ENCODE measurements around the gene GPR137C. TPM values are rescaled to one million over a fixed set of nuclear protein-coding genes. Genes with fewer than 3 reads are reported as not detected.

The GPR137C gene
- total RNA-seq, 1 experiment from 2014 or later: 4.3 TPM

DNA sequence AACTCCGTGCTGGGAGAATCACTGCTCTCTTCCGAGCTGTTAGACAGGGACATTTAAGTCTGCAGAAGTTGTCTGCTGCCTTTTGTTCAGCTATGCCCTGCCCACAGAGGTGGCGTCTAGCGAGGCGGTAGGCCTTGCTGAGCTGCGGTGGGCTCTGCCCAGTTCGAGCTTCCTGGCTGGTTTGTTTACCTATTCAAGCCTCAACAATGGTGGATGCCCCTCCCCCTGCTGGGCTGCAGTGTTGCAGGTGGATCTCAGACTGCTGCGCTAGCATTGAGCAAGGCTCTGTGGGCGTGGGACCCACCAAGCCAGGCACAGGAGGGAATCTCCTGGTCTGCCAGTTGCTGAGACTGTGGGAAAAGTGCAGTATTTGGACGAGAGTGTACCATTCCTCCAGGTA, 43.7 kb downstream of the GPR137C start:
- Histone ChIP-seq H3K4me1 (ENCODE audit: insufficient read depth, low read length) (no peaks in the 10 kb centered on the region), H3K79me1 (ENCODE audit: insufficient read depth, low read depth, low read length, poor library complexity, severe bottlenecking) (no peaks in the 10 kb centered on the region), H3K4ac (ENCODE audit: low read depth, low read length) (no peak overlapping the region), H3K23ac (ENCODE audit: insufficient read length, low read depth, low read length) (no peak overlapping the region), H2BK5ac (ENCODE audit: insufficient read length, low read length) (no peak overlapping the region), H3K79me2 (ENCODE audit: insufficient read depth, low read length) (no peaks in the 10 kb centered on the region), H3K4me2 (ENCODE audit: insufficient read depth, insufficient read length, low read length) (no peak overlapping the region), H3K27ac (ENCODE audit: insufficient read length, low read depth, low read length) (no peak overlapping the region), H2AK5ac (ENCODE audit: insufficient read length, low read length) (no peak overlapping the region), H3K27me3 (ENCODE audit: insufficient read depth, low read length) (no peaks in the 10 kb centered on the region), H2BK120ac (ENCODE audit: low read depth, low read length, poor library complexity, severe bottlenecking) (no peak overlapping the region), H4K20me1 (ENCODE audit: control insufficient read depth, insufficient read depth, insufficient read length) (no peaks in the 10 kb centered on the region), H3T11ph (ENCODE audit: low read length) (no peak overlapping the region), H2AFZ (ENCODE audit: low read length) (no peak overlapping the region), H3K56ac (ENCODE audit: insufficient read length, low read depth, low read length) (no peak overlapping the region), H4K91ac (ENCODE audit: insufficient read length, low read depth, low read length) (no peak overlapping the region), H2BK20ac (ENCODE audit: low read depth, low read length, poor library complexity, severe bottlenecking) (no peak overlapping the region), H3K23me2 (ENCODE audit: insufficient read length, low read depth, low read length, poor library complexity, severe bottlenecking) (no peaks in the 10 kb centered on the region), H2BK15ac (ENCODE audit: low read depth, low read length) (no peak overlapping the region), H3K14ac (ENCODE audit: insufficient read depth, low read length) (no peak overlapping the region), H3K9ac (ENCODE audit: extremely low read depth, insufficient read length, low read length) (no peak overlapping the region), H3K18ac (ENCODE audit: insufficient read length, low read depth, low read length) (no peak overlapping the region), H2BK12ac (ENCODE audit: insufficient read length, low read depth, low read length) (no peak overlapping the region), H4K5ac (ENCODE audit: insufficient read length, low read depth, low read length) (no peak overlapping the region), H4K8ac (replicated peaks; ENCODE audit: insufficient read length, low read depth, low read length) (no peak overlapping the region), H3K9me3 (ENCODE audit: control insufficient read depth, low read depth, low read length) (no peaks in the 10 kb centered on the region)
- H3K36me3 Mint-ChIP-seq (ENCODE audit: insufficient read depth in 1 of 3, low read depth in 3 of 3): peaks cover 10 to 26% (median 14%) of the 10 kb centered on the region in 3 experiments
- peaks cover 20 to 28% of the 10 kb centered on the region in 2 experiments; a peak in 4 of 5 replicates for H3K9me3 Mint-ChIP-seq
- peaks cover 13 to 21% of the 10 kb centered on the region in 2 experiments for H3K4me1 Mint-ChIP-seq
- H3K27ac Mint-ChIP-seq: no peak overlapping the region; a peak in 1 of 7 replicates
- TF ChIP-seq, protein P1, sequence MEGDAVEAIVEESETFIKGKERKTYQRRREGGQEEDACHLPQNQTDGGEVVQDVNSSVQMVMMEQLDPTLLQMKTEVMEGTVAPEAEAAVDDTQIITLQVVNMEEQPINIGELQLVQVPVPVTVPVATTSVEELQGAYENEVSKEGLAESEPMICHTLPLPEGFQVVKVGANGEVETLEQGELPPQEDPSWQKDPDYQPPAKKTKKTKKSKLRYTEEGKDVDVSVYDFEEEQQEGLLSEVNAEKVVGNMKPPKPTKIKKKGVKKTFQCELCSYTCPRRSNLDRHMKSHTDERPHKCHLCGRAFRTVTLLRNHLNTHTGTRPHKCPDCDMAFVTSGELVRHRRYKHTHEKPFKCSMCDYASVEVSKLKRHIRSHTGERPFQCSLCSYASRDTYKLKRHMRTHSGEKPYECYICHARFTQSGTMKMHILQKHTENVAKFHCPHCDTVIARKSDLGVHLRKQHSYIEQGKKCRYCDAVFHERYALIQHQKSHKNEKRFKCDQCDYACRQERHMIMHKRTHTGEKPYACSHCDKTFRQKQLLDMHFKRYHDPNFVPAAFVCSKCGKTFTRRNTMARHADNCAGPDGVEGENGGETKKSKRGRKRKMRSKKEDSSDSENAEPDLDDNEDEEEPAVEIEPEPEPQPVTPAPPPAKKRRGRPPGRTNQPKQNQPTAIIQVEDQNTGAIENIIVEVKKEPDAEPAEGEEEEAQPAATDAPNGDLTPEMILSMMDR (conservative IDR thresholded peaks at IDR 0.05): no peak
- no peak overlapping the region for H3K4me3 Mint-ChIP-seq
- DNase-seq: peak; percentile 76
- no peaks in the 10 kb centered on the region; the same call in 1 of the 2 replicates for H3K27me3 Mint-ChIP-seq (ENCODE audit: low read depth)
- WGBS (ENCODE audit: extremely low coverage, insufficient read length, low lambda C conversion rate): no CpG with 5 or more reads among the region's 10 CpGs

Data from H9 (cell line).